D721Med (cell line): ENCODE measurements around the gene PDCD5.

Source experiments
- DNase-seq: peaks from one replicate; pipeline ENCODE4 v3.0.0; 2011; ENCODE audit warnings: low spot score; ENCODE audit not compliant: insufficient read length
- FAIRE-seq: peaks from 2 replicates; lab custom pipeline; 2011; peaks lifted over from hg19 to GRCh38; lab: Jason Lieb, UNC
- CTCF ChIP-seq: IDR thresholded peaks from 2 replicates; pipeline ENCODE4 v1.5.1; 2012; ENCODE audit warnings: mild to moderate bottlenecking, control low read depth; ENCODE audit not compliant: insufficient read depth; ENCODE audit errors: missing control alignments

Gene PDCD5

GRCh38 chr19:32630338-32630737 lies 49.3 kb downstream of the PDCD5 start:
- FAIRE-seq (no peak), DNase-seq (no peak)
- TF ChIP-seq CTCF: no peak

GRCh38 chr19:32631381-32631780 lies 50.4 kb downstream of the PDCD5 start:
- FAIRE-seq (no peak), DNase-seq (no peak)
- TF ChIP-seq CTCF: peak; percentile 15
